Measurements from ENCODE around the gene MBNL2.

The MBNL2 gene

GRCh38 chr13:97278435-97279411 is 56.6 kb downstream of the MBNL2 start:
- TF ChIP-seq CTCF (IDR thresholded peaks at IDR 0.05; ENCODE audit: unreplicated experiment in 3 of 3) = no peak

GRCh38 chr13:97279913-97280312 is 57.8 kb downstream of the MBNL2 start:
- peaks cover 38% of the 10 kb centered on the region for H3K4me1 Mint-ChIP-seq
- H3K4me3 Mint-ChIP-seq = no peak overlapping the region
- peak overlapping the region; percentile 9 to 75 (median 32) for H3K27ac Mint-ChIP-seq
- no peak for TF ChIP-seq CTCF (IDR thresholded peaks at IDR 0.05; ENCODE audit: unreplicated experiment in 3 of 3)
- no peaks in the 10 kb centered on the region for H3K27me3 Mint-ChIP-seq (ENCODE audit: low read depth)
- no peaks in the 10 kb centered on the region for H3K9me3 Mint-ChIP-seq
- peaks cover 25% of the 10 kb centered on the region for H3K36me3 Mint-ChIP-seq (ENCODE audit: low read depth)

More at GRCh38 chr13:97278435-97279411, 56.6 kb downstream of the MBNL2 start:
- peak overlapping the region; percentile 9 to 75 (median 32) for H3K27ac Mint-ChIP-seq
- H3K36me3 Mint-ChIP-seq (ENCODE audit: low read depth) = peaks cover 25% of the 10 kb centered on the region
- no peak overlapping the region for H3K4me3 Mint-ChIP-seq
- no peaks in the 10 kb centered on the region for H3K9me3 Mint-ChIP-seq
- H3K4me1 Mint-ChIP-seq = peaks cover 44% of the 10 kb centered on the region
- no peaks in the 10 kb centered on the region for H3K27me3 Mint-ChIP-seq (ENCODE audit: low read depth)

GRCh38 chr13:97280478-97280877 is 58.3 kb downstream of the MBNL2 start:
- Mint-ChIP-seq H3K9me3 (no peaks in the 10 kb centered on the region), H3K4me3 (peak overlapping the region in 1 of 3 experiments; percentile 17), H3K4me1 (peaks cover 32% of the 10 kb centered on the region), H3K27me3 (ENCODE audit: low read depth) (no peaks in the 10 kb centered on the region), H3K36me3 (ENCODE audit: low read depth) (peaks cover 24% of the 10 kb centered on the region), H3K27ac (peak overlapping the region; percentile 32 to 75 (median 67))
- TF ChIP-seq CTCF (IDR thresholded peaks at IDR 0.05; ENCODE audit: unreplicated experiment in 3 of 3) = no peak

GRCh38 chr13:97281028-97281427 is 58.9 kb downstream of the MBNL2 start:
- H3K27ac Mint-ChIP-seq = peak overlapping the region; percentile 32 to 75 (median 67)
- no peak for TF ChIP-seq CTCF (IDR thresholded peaks at IDR 0.05; ENCODE audit: unreplicated experiment in 3 of 3)
- peaks cover 32% of the 10 kb centered on the region for H3K4me1 Mint-ChIP-seq
- no peak overlapping the region for H3K4me3 Mint-ChIP-seq
- no peaks in the 10 kb centered on the region for H3K27me3 Mint-ChIP-seq (ENCODE audit: low read depth)
- H3K36me3 Mint-ChIP-seq (ENCODE audit: low read depth) = peaks cover 23% of the 10 kb centered on the region
- H3K9me3 Mint-ChIP-seq = no peaks in the 10 kb centered on the region

GRCh38 chr13:97282705-97283104 is 60.6 kb downstream of the MBNL2 start:
- H3K9me3 Mint-ChIP-seq = no peaks in the 10 kb centered on the region
- no peaks in the 10 kb centered on the region for H3K27me3 Mint-ChIP-seq (ENCODE audit: low read depth)
- H3K36me3 Mint-ChIP-seq (ENCODE audit: low read depth) = peaks cover 16% of the 10 kb centered on the region
- H3K4me3 Mint-ChIP-seq = no peak overlapping the region
- no peak for TF ChIP-seq CTCF (IDR thresholded peaks at IDR 0.05; ENCODE audit: unreplicated experiment in 3 of 3)
- peaks cover 38% of the 10 kb centered on the region for H3K4me1 Mint-ChIP-seq
- no peak overlapping the region for H3K27ac Mint-ChIP-seq

All from nephron (organoid).